MCF 10A (cell line): ENCODE results near the gene EXT2. TPM values are rescaled to one million over a fixed set of nuclear protein-coding genes. Genes with fewer than 3 reads are reported as not detected.

ENCODE experiments used
- BruUV-seq: library from RNA; stranded (reverse); fragments of 400-500 nt; replicated peaks from 2 replicates; lab custom pipeline; 2021; lab: Mats Ljungman, UMichigan
- CTCF ChIA-PET: fragments of 300-600 bp; sonication (Branson Sonifier 250); formaldehyde crosslinking; extraction: SDS; loops from one replicate; lab custom pipeline; 2021; ENCODE audit warnings: antibody characterized with exemption, inconsistent platforms; lab: Yijun Ruan, JAX
- POLR2A ChIA-PET: fragments of 300-600, 350-650 bp; sonication (Branson Sonifier 250); formaldehyde crosslinking; extraction: SDS; loops from one replicate; lab custom pipeline; 2020; ENCODE audit warnings: antibody characterized with exemption, inconsistent platforms; lab: Yijun Ruan, JAX
- DNase-seq: peaks from one replicate; pipeline ENCODE4 v3.0.0-alpha.2; 2018; ENCODE audit not compliant: unreplicated experiment
- H3K27ac Mint-ChIP-seq: one replicate; pipeline ENCODE4 v1.8.0; 2022; ENCODE audit warnings: mild to moderate bottlenecking, low read depth, mixed read lengths; ENCODE audit not compliant: unreplicated experiment
- H3K27me3 Mint-ChIP-seq: one replicate; pipeline ENCODE4 v1.8.0; 2022; ENCODE audit warnings: mixed read lengths; ENCODE audit not compliant: insufficient read depth, unreplicated experiment
- H3K36me3 Mint-ChIP-seq: one replicate; pipeline ENCODE4 v1.8.0; 2022; ENCODE audit warnings: mild to moderate bottlenecking, moderate library complexity, mixed read lengths; ENCODE audit not compliant: insufficient read depth, unreplicated experiment
- H3K4me1 Mint-ChIP-seq: one replicate; pipeline ENCODE4 v1.8.0; 2022; ENCODE audit warnings: mixed read lengths; ENCODE audit not compliant: insufficient read depth, unreplicated experiment
- H3K4me3 Mint-ChIP-seq: one replicate; pipeline ENCODE4 v1.8.0; 2022; ENCODE audit warnings: mild to moderate bottlenecking, moderate library complexity, mixed read lengths; ENCODE audit not compliant: unreplicated experiment
- H3K9me3 Mint-ChIP-seq: one replicate; pipeline ENCODE4 v1.8.0; 2022; ENCODE audit warnings: mixed read lengths; ENCODE audit not compliant: unreplicated experiment
- intact Hi-C: fragments of 100-400 bp; cut with micrococcal nuclease; formaldehyde crosslinking; loops from 2 replicates; pipeline ENCODE4 v1.14.1; 2022
- total RNA-seq: library from RNA; stranded (reverse); gene quantifications from 2 replicates; pipeline ENCODE4 v1.2.3, GENCODE V29; 2022
- TF ChIP-seq, protein P1 (sequence below): fragments of 200-600 bp; IDR thresholded peaks from one replicate; pipeline ENCODE4 v1.8.0; 2022; ENCODE audit warnings: antibody characterized with exemption, mild to moderate bottlenecking; ENCODE audit not compliant: unreplicated experiment

EXT2 gene
- total RNA-seq, 1 experiment from 2014 or later, result 73.1 TPM

DNA sequence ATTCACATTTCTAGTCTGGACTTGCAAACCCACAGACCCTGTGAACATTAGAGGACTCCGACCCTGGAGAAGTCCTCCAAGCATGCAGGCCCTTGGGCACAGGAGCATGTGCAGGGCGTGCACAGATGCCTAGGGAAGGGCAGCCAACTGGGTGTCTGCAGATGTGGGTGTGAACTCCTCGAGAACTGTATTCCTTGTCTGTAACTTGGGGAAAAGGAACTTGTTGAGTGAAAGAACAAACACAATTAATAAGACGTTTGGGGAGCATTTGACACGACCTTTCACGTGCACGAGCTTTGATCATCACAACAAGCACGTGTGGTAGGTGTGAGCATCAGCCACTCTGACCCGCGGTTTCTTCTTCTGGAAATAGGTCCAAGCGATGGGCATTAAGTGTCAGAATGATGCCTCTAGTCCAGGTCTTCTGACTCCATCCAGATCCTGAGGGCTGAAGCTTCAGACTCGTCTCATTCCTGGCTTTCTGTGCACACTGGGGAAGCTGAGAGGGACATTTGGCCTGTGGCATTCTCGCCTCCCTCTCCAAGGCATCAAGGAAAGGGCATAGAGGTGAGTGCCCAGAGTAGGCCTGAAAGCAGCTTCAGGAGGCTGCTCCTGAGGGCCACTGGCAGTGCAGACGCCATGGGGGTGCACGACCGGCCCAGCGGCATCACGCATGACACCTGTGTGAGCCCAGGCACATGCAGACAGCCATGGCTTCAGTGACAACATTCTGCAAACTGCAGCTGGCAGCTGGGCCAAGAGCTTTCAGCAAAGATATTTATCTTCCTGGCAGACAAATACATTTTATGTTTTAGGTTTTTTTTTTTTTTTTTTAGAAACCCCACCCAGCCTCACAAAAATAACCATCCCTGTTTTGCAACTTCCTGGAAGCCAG lies 182.0 kb downstream of the EXT2 start:
- BruUV-seq, result no TSS peak
- H3K4me1 Mint-ChIP-seq, result no peaks in the 10 kb centered on the region
- DNase-seq, result no peak
- peaks cover 17% of the 10 kb centered on the region for H3K27me3 Mint-ChIP-seq
- H3K9me3 Mint-ChIP-seq, result no peaks in the 10 kb centered on the region
- TF ChIP-seq, protein P1, sequence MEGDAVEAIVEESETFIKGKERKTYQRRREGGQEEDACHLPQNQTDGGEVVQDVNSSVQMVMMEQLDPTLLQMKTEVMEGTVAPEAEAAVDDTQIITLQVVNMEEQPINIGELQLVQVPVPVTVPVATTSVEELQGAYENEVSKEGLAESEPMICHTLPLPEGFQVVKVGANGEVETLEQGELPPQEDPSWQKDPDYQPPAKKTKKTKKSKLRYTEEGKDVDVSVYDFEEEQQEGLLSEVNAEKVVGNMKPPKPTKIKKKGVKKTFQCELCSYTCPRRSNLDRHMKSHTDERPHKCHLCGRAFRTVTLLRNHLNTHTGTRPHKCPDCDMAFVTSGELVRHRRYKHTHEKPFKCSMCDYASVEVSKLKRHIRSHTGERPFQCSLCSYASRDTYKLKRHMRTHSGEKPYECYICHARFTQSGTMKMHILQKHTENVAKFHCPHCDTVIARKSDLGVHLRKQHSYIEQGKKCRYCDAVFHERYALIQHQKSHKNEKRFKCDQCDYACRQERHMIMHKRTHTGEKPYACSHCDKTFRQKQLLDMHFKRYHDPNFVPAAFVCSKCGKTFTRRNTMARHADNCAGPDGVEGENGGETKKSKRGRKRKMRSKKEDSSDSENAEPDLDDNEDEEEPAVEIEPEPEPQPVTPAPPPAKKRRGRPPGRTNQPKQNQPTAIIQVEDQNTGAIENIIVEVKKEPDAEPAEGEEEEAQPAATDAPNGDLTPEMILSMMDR, result no peak
- intact Hi-C loops, result no loop called here
- POLR2A ChIA-PET, result interaction anchor here (0.7 kb wide), 1 partner anchor 1191 kb away, joined by 3 read pairs; no protein-coding TSS in a partner anchor
- no peak overlapping the region for H3K4me3 Mint-ChIP-seq
- no peak overlapping the region for H3K27ac Mint-ChIP-seq
- CTCF ChIA-PET, result interaction anchor here (1.0 to 2.5 kb wide), 5 partner anchors 8 to 279 kb away, joined by 3 to 11 read pairs (median 8); no protein-coding TSS in a partner anchor
- H3K36me3 Mint-ChIP-seq, result no peaks in the 10 kb centered on the region

DNA sequence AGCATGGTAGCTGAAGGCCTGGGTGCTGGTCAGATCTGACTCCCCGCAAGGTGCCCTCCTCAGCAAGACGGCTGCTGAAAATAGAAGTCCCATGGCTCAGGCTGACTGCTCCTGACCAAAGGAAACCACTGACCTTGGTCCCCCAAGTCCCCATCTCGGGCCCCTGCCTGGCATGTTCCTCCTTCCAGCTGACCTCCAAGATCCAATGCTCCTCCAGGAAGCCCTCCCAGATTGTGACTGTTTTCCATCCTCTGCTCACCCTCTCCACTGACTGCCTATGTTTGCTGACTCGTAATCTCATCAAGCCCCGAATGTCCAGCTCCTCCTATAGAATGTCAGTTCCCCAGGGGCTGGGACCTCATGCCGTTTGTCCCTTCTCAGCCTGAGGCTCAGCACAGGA lies 184.0 kb downstream of the EXT2 start:
- H3K4me1 Mint-ChIP-seq, result no peaks in the 10 kb centered on the region
- TF ChIP-seq, protein P1, result no peak
- DNase-seq, result no peak
- H3K36me3 Mint-ChIP-seq, result no peaks in the 10 kb centered on the region
- intact Hi-C loops, result no loop called here
- H3K4me3 Mint-ChIP-seq, result no peak overlapping the region
- H3K9me3 Mint-ChIP-seq, result no peaks in the 10 kb centered on the region
- CTCF ChIA-PET, result interaction anchor here (1.1 kb wide), 1 partner anchor 115 kb away, joined by 3 read pairs; no protein-coding TSS in a partner anchor
- H3K27ac Mint-ChIP-seq, result no peak overlapping the region
- no TSS peak for BruUV-seq
- peaks cover 30% of the 10 kb centered on the region for H3K27me3 Mint-ChIP-seq
- POLR2A ChIA-PET, result interaction anchor here (0.6 kb wide), 2 partner anchors 24 to 141 kb away, joined by 3 read pairs; no protein-coding TSS in a partner anchor

DNA sequence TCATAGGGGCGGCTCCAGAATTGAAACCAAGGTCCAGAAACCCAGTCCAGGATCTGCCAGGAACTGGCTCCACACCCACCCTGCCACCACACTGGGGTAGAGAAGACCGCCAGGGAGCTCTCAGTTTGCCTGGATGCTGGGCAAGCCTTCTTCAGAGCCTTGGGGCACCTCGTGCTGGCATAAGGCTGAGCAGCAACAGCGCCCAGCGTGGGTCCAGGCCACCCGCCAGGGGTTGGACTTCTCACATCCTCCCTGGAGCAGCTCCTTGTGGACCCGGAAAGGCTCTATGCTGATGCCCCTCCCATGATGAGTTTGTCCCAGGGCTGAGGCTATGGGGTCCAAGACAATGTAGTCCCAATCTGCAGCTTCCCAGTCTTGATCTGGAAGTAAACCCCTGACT lies 184.8 kb downstream of the EXT2 start:
- no peak overlapping the region for H3K27ac Mint-ChIP-seq
- TF ChIP-seq, protein P1, result no peak
- no peak for DNase-seq
- intact Hi-C loops, result no loop called here
- H3K9me3 Mint-ChIP-seq, result no peaks in the 10 kb centered on the region
- ChIA-PET POLR2A (interaction anchor here (0.5 to 0.6 kb wide), 2 partner anchors 142 to 260 kb away, joined by 3 read pairs; no protein-coding TSS in a partner anchor), CTCF (interaction anchor here (1.0 kb wide), 1 partner anchor 43 kb away, joined by 5 read pairs; no protein-coding TSS in a partner anchor)
- no peaks in the 10 kb centered on the region for H3K4me1 Mint-ChIP-seq
- no peak overlapping the region for H3K4me3 Mint-ChIP-seq
- peaks cover 32% of the 10 kb centered on the region for H3K27me3 Mint-ChIP-seq
- BruUV-seq, result no TSS peak
- no peaks in the 10 kb centered on the region for H3K36me3 Mint-ChIP-seq

DNA sequence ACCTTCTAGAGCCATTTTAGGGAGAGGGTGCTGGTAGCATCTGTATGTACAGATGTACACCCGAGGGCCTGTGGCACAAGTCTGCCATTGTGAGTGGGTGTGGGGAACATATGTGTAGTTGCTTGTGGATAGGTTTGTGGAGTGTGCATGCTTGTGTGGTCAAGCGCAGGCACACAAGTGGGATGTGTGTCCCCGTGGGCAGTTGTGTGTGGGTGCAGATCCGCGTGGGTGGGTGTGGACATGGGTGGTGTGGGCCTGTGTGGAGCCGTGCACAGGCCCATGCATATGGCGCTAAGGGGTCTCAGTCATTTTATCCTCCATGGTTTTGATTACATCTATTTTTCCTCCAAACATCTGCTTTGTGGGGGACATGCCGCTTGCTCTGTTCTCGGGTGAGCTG lies 185.7 kb downstream of the EXT2 start:
- no peak for DNase-seq
- no peaks in the 10 kb centered on the region for H3K4me1 Mint-ChIP-seq
- no peaks in the 10 kb centered on the region for H3K36me3 Mint-ChIP-seq
- TF ChIP-seq, protein P1, result no peak
- ChIA-PET CTCF (interaction anchor here (0.7 to 1.0 kb wide), 2 partner anchors 42 to 164 kb away, joined by 3 to 5 read pairs; no protein-coding TSS in a partner anchor), POLR2A (no interaction called here)
- no TSS peak for BruUV-seq
- H3K4me3 Mint-ChIP-seq, result no peak overlapping the region
- peaks cover 32% of the 10 kb centered on the region for H3K27me3 Mint-ChIP-seq
- H3K27ac Mint-ChIP-seq, result no peak overlapping the region
- H3K9me3 Mint-ChIP-seq, result no peaks in the 10 kb centered on the region
- intact Hi-C loops, result no loop called here
